Measurements from ENCODE around the gene HSD11B1L.
A peak's percentile ranks its signal among the peaks of the same experiment; 100 is the strongest.
"Not testable (repeated sequence)": the region's sequence is repeated elsewhere in the genome, so short reads cannot be mapped to it uniquely, and the experiment has no call there.

The HSD11B1L gene

DNA sequence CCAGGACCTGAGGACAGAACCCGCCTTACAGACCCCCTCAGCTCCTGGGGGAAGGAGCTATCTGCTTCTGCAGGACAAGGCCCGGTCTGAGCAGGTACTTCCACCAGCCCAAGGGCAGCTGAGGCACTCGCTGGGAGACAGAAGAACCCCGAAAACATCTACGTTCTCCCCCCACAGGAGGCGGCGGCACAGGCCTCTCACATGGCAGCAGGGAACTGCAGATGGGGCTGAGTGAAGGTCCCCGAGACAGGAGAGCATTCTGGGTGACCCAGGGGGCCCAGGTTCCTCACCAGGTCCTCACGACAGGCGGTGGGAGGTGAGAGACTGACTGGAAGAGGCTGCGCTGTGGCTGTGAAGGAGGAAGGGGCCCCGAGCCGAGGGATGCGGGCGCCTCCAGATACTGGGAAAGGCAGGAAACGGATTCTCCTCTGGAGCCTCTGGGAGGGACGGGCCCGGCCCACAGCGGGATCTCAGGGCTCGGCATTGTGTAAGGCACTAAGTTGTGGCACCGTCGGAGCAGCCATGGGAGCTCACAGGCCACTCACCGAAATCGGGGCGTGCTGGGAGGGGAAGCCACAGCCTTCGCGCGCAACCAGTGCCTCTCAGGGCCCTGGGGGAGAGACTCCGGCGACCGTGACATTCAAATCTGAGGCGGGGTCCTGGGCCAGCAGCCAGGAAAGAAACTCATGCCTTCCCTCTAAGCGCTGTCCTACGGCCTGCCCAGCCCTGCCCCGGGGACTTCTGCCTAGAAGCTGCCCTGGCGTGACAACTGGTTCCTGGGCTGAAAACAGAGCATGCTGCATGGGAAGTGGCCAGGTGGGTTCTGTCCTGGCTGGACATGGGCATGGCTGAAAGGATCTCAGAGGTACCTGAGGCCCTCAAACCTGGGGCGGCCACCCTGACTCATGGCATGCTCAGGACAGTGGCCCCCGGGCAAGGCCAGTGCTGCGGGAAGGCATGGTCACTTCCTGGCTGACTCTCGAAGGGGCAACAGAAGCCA lies 23.3 kb downstream of the HSD11B1L start:
- DNase-seq, result no peak

DNA sequence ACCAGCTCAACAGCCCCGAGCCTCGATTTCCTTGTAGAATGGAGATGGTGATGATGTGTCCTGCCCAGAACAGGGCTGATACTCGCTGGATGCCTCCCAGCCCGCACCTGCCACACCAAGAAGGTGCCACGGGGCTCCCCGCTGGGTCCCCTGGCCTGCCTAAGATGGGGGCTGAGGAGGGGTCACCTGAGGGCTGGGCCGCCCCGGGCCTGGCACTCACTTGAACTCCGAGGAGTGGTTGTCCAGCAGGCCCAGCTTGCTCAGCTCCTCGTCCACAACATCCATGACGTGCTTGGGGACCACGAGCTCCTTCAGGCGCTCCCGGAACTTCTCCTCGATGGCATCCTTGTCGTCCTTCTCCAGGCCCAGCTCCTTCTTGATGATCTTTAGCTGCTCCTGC lies 24.7 kb downstream of the HSD11B1L start:
- no peak for DNase-seq

DNA sequence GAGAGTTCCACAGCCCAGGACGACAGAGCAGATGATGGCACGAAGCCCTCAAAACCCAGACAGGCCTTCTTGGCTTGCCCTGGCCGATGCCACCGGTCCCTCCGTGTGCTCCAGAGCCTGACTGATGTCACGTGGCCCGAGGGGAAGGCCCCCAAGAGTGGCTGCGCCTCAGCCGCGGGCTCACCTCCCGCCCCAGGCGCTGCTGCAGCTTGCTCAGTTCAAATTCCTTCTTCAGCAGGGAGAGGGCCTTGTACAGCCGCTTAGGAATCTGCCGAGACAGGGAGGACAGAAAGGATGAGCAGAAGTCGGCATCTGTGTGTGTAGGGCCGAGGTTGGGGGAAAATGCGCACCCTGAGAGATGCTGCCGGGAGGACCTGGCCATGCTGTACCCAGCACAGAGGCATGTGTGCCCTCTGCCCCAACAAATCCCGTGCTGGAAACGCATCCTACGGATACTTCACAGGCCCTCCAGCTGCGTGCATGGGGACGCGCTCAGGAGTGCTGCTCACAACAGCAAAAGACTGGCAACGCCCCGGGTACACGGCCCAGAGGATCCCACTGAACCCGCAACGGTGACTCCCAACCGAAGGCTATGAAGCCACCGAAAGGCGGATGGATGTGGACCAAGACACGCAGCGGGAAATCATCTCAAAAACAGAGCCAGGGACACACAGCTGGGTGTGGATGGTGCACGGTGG lies 26.2 kb downstream of the HSD11B1L start:
- no peak for DNase-seq

DNA sequence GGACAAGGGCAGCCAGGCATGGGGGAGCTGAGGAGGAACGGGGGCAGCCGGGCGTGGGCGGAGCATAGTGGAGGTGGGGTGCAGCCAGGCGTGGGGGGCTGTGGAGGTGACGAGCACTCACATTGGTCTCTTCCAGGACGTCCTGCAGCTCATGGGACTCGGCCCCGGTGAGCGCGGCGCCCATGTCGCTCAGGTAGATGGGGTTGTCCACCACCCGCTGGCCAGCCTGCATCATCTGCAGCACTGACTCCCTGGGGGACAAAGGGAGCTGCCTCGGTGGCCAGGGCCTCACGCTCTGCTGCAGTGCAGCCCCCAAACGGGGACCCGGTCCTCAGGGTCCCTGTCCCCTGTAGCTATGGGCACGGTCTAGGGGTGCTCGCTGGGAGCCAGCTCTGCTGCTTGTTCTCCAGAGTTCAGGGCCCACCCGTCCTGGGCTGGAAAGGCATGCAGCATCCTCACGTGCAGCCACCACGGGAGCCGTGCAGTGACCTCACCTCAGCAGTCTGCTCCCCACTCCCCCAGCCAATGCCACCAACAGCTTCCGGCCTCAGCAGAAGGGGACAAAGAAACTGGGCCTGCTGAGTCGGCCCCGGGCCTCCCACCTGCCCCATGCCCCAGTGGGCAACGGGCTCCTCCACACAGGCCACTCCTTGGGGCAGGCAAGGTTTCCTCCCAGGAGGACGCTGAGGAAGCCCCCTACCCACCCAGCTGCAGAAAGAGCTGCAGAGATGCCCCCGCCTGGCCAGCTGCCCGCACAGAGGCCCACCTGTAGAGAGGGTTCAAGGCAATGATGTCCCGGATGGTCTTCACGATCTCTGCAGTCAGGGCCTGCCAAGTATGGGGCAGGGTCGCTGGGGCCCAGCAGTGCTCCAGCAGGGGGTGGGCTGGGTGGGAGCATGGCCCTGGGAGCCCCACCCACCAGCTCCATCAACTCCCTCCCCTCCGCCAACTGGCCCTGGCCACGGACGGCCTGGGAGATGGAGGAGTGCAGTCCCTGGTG lies 27.0 kb downstream of the HSD11B1L start:
- DNase-seq, result no peak

DNA sequence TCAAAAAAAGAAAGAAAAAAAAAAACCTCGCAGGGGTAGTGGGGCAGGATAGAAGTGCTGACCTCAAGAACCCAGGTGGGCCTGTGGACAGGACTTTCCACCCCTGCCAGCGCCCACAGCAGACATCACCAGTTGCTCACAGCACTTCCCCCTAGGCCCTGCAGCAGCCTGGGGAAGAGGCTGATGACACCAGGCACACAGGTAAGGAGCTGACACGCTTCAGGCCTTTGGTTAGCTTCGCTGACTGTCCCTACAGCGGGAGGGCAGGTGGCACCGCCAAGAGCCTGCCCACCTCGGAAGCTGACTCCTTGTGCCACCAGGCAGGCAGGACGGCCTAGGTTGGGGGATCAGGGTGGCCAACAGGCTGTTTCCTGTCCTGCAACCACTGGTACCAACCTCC lies 30.2 kb downstream of the HSD11B1L start:
- DNase-seq, result no peak

DNA sequence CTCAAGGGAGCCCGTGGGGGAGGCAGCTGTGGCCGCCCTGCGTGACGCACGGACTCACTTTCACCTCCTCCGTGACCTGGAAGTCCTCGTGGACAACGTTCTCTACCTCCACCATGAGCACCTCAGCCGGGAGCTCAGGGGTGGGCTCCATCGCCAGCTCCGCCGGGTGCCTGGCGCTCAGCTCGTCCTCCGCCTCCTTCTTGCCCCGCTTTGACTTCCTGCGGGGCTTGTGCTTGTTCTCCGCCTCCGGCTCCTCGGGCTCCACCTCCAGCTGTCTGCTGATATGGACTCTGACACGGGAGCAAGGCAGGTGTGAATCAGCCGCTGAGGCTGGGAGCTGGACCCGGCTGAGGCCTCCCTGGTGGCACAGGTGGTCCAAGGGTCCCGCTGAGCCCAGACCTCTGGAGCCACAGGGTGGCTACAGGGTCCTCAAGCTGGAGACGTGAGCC lies 30.9 kb downstream of the HSD11B1L start:
- no peak for DNase-seq

DNA sequence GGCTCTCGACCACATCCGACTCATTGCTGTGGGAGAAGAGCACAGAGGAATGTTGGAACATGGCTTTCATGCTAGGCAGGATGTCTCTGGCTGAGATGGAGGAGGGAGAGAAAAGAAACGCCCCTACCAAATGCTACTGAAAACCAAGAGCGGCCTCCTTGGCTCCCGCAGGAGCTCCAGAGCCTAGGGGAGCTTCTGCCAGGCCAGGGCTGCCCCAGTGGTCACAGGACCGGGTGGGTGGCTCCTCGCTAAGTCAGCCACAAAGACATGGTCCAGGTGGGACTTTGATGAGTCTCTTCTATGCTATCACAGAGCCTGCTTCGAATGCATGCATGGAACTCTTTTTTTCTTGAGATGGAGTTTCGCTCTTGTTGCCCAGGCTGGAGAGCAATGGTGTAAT lies 32.4 kb downstream of the HSD11B1L start:
- DNase-seq, result no peak

DNA sequence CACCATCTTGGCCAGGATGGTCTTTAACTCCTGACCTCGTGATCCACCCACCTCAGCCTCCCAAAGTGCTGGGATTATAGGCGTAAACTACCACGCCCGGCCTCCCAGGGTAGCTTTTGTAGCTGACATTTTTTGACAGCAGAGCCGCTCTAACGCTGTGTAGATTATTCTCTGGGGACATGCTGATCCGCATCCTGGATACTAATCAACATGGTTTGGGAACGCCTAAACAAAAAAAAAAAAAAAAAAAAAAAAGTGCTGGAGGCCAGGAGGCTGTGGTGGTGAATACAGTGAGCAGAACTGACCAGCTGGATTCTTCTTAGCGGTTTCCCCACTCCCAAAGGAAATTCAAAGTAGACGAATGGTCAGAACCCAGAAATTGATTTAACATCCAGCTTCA lies 34.0 kb downstream of the HSD11B1L start:
- DNase-seq, result no peak

DNA sequence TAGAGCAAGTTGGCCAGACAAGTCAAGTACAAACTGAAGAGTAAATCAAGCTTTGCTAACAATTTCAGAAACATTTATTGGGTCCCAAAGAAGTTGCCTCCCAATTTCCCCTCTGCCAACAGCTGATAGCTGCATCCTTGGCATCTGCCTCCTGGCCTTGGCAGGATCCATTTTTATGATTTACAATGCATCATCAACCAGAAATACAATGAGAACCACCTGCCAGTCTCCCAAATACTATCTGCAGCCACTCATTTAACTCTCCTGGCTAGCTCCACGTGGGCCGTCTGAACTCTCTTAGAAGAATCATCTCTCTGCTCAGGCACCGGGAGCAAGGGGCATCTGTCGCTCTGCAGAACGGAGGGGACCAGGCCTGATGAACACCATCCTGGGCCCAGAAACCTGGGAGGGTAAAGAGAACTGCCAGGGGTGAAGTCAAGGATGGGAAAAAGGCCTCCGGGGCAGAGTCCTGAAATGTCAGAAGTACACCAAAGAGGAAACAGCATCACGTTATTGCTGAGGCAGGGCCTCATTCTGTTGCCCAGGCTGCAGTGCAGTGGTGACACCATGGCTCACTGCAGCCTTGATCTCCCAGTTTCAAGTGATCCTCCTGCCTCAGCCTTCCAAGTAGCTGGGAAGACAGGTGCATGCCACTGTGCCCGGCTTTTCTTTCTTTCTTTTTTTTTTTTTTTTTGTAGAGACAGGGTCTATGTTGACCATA lies 36.5 kb downstream of the HSD11B1L start:
- DNase-seq, result no peak

DNA sequence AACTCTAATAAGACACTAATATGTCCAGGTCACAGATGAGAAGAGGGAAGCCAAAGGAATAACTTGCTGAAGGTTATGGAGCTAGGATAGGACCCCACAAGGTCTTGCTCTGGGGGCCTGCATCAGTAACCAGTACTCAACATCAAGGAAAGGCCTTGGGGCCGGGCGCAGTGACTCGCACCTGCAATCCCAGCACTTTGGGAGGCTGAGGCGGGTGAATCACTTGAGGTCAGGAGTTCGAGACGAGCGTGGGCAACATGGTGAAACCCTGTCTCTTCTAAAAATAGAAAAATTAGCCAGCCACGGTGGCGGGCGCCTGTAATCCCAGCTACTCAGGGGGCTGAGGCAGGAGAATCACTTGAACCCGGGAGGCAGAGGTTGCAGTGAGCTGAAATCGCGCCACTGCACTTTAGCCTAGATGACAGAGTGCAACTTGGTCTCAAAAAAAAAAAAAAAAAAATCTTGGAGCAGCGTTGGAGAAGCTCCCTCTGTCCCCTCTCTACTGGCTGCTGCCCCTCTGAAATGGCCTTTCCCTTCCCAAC lies 37.3 kb downstream of the HSD11B1L start:
- DNase-seq, result no peak

DNA sequence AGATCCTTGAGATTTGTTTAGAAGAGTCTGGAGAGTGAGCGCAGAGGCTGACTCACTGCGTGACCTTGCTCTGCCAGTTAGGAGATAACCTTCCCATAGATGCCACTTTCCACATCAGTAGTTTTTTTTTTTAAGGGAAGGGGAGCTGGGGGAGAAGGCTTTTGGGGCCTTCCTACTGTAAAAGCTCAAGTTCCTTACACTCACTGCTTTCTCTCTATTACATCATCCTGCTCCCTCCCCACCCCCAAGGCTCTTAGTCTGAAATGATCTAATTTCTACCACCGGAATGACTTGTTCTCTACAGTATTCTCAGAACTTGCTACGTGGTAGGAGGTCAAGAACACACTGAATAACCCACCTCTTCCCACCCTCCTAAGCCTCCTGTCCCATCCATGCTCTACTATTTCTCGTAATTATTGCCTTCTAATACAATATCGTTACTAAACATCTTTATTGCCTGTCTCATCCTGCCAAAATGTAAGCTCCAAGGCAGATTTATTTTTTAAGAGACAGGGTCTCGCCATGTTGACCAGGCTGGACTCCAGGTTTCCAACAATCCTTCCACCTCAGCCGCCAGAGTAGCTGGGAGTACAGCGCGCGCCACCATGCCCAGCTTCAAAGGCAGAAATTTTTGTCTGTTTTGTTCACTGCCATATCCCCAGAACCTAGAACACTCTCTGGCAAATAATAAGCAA lies 37.9 kb downstream of the HSD11B1L start:
- DNase-seq, result no peak

DNA sequence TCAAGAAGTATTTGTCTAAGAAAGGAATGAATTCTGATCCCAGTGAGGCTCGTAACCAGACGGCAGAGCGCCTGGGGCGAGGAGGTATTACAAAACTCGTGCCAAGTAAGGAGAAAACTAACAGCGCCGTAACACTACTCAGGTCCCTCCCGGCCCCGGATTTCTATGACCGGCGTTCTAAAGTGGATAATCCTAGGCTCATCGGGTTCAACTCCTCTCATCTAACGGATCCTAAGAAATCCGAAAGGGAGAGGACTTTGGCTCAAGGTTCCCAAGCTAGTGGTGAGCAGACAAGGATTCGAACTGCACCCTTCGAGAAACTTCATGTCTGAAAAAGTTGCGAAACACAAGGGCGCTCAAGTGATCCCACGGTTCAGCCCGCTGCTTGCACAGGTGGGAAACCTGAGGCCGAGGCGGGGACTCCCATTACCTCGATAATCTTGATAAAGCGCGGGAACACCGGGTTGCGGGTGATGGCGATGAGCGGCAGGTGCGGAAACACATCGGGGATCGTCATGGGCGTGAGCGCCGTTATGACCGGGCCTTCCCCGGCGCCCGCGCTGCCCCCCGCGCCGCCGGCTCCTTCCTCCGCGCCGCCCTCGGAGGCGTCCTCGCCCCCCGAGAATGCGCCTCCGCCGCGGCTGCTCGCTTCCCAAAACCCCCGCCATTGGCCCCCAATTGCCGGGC lies 38.6 kb downstream of the HSD11B1L start:
- peak in 2 of 3 experiments; percentile 48 to 64 for DNase-seq

DNA sequence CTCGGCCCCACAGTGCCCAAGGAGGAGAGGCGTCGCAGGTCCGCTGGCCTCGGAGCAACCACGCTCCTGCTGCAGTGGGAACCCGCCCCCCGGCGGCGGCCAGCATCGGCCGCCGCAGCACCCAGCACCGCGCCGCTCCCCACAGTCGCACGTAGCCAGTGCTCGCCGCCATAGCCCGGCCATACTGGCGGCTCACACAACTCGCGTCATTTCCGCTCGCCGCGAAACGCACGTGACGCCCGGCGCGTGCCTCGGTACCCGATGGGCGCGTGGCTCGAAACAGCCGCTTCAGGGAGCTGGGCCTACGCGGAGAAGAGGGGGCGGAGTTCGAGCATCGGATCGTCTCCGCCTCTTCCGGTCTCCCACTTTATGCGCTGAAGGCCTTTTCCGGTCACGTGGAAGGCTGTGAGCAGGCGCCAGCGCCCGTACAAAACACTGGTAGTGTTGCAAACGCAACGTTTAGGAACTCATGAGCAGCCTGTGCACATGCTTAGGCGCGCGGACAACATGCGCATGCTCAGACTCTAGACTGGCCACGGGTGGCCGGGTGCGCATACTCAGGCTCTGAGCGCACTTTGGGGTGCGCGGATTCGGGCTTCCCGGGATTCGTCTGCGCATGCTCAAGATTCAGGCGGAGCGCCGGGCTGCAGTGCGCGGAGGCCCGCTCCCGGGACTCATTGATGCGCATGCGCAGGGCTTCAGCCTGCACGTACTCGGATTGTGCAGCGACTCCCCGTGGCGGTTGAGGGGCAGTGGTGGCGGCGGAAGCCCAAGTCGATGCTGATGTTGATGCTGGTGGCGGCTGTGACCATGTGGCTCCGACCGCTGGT lies 39.3 kb downstream of the HSD11B1L start, which contains the start of the genes CATSPERD and LONP1:
Gene CATSPERD (plus strand): TSS at position 677 of the 830 bp plus-strand sequence. CDS start 101 bp downstream, at position 778.
Gene LONP1 (minus strand): TSS at position 186 of the 830 bp plus-strand sequence. CDS start 14 bp downstream, at position 172.
- peak; percentile 96 to 100 (median 100) for DNase-seq

DNA sequence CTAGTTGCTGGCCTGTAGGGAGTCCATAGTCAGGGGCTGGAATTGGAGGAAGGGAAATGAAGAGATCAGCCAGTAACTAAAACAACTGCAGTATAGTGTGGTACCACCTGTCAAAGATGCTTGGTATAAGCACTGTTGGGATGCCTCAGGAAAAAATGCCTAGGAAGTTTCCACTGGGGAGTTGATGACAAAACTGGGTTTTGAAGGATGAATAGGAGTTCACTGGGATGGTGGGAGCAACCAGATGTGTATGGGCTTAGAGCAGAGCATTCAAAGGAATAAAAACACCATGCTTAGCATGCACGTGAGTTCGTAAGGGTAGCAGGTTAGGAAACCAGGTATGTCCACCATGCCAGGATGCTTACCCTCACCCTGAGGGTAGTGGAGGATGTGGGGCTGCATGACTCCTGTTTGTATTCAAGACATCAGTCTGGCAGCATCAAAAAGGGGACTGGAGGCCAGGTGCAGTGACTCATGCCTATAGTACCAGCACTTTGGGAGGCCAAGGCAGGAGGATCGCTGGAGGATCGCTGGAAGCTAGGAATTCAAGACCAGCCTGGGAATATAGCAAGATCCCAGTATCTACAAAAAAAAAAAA lies 46.7 kb downstream of the HSD11B1L start:
- no peak for DNase-seq

DNA sequence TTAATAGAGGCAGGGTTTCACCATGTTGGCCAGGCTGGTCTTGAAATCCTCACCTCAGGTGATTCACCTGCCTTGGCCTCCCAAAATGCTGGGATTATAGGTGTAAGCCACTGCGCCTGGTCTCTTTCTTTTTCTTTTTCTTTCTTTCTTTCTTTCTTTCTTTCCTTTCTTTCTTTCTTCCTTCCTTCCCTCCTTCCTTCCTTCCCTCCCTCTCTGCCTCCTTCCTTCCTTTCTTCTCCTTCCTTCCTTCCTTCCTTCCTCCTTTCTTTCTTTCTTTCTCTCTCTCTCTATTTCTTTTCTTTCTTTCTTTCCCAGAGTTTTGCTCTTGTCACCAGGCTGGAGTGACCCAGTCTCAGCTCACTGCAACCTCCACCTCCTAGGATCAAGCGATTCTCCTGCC lies 52.3 kb downstream of the HSD11B1L start:
- not testable (repeated sequence) for DNase-seq
